GM20000 (cell line): Measurements from ENCODE around the gene RFPL4A.
"Not testable (repeated sequence)": the region's sequence is repeated elsewhere in the genome, so short reads cannot be mapped to it uniquely, and the experiment has no call there.

Experiments
- DNase-seq: peaks from one replicate; pipeline ENCODE4 v3.0.0; 2012; ENCODE audit warnings: low spot score
- CTCF ChIP-seq: IDR thresholded peaks from 2 replicates; pipeline ENCODE4 v1.5.1; 2012; ENCODE audit warnings: mild to moderate bottlenecking, control low read depth; ENCODE audit errors: extremely low read depth, missing control alignments

RFPL4A gene

GRCh38 chr19:55723491-55723890, 35.4 kb upstream of the RFPL4A start:
- TF ChIP-seq CTCF = no peak
- DNase-seq = no peak

- DNase-seq = not testable (repeated sequence)
Observed at GRCh38 chr19:55730378-55730777, 28.5 kb upstream of the RFPL4A start.

GRCh38 chr19:55738302-55738701, 20.6 kb upstream of the RFPL4A start, which contains the start of gene NLRP9:
Gene NLRP9, minus strand, starts transcription at chr19:55738402. Its CDS starts 28 bp downstream, at chr19:55738374.
- TF ChIP-seq CTCF = no peak
- no peak for DNase-seq

- TF ChIP-seq CTCF = no peak
- no peak for DNase-seq
Observed at GRCh38 chr19:55750715-55751114, 8.2 kb upstream of the RFPL4A start.

- TF ChIP-seq CTCF = no peak
- no peak for DNase-seq
Observed at GRCh38 chr19:55753401-55753800, 5.5 kb upstream of the RFPL4A start.

GRCh38 chr19:55756808-55757207, 2.1 kb upstream of the RFPL4A start:
- DNase-seq = not testable (repeated sequence)

GRCh38 chr19:55766466-55766865, 7.6 kb downstream of the RFPL4A start:
- no peak for DNase-seq
- TF ChIP-seq CTCF = no peak

- not testable (repeated sequence) for DNase-seq
Observed at GRCh38 chr19:55768818-55769217, 9.9 kb downstream of the RFPL4A start, which contains the start of gene RFPL4AL1. Gene RFPL4AL1, plus strand, starts transcription at chr19:55769118. Its CDS starts 2,687 bp downstream, at chr19:55771805.

GRCh38 chr19:55769632-55770031, 10.7 kb downstream of the RFPL4A start:
- not testable (repeated sequence) for DNase-seq

- TF ChIP-seq CTCF = no peak
- DNase-seq = no peak
Observed at GRCh38 chr19:55777528-55777927, 18.6 kb downstream of the RFPL4A start.
